ENCODE data around the gene FASTKD1. TPM values are rescaled to one million over a fixed set of nuclear protein-coding genes. Genes with fewer than 3 reads are reported as not detected.

The FASTKD1 gene
- total RNA-seq, 1 donor from 2014 or later = 13.3 TPM

- DNase-seq (ENCODE audit: low read depth) = no peak
- peaks cover 2% of the 10 kb centered on the region for H3K36me3 ChIP-seq (ENCODE audit: control insufficient read depth, insufficient read depth, low read length)
- no peak for TF ChIP-seq CTCF (IDR thresholded peaks at IDR 0.05; ENCODE audit: insufficient read depth, low read length, poor library complexity, severe bottlenecking)
- no peaks in the 10 kb centered on the region for H3K27me3 ChIP-seq (ENCODE audit: control insufficient read depth, insufficient read depth, low read length)
- peak overlapping the region; percentile 60 for H3K4me3 ChIP-seq (ENCODE audit: low read depth, low read length)
Observed at GRCh38 chr2:169480079-169480465, 93.6 kb downstream of the FASTKD1 start.

Other genes with a start within 250 kb of the FASTKD1 start
- gene LRP2, start 211.3 kb downstream of the FASTKD1 start, total RNA-seq = 0.21 and 1.4 TPM in 2 replicates
- gene BBS5, start 94.4 kb downstream of the FASTKD1 start, total RNA-seq = 7.3 and 8.7 TPM in 2 replicates
- 0.29 TPM in 1 of 2 replicates, not detected in the other for gene KLHL41, start 64.2 kb downstream of the FASTKD1 start, total RNA-seq
- gene PPIG, start 10.5 kb upstream of the FASTKD1 start, total RNA-seq = 15.3 and 24.7 TPM in 2 replicates
- gene CFAP210, start 120.5 kb upstream of the FASTKD1 start, total RNA-seq = 0.33 TPM in 1 of 2 replicates, not detected in the other
- gene PHOSPHO2, start 120.6 kb upstream of the FASTKD1 start, total RNA-seq = 3.3 and 5.8 TPM in 2 replicates
- gene KLHL23, start 160.0 kb upstream of the FASTKD1 start, total RNA-seq = 19.2 and 21.2 TPM in 2 replicates
- gene SSB, start 225.0 kb upstream of the FASTKD1 start, total RNA-seq = 75.0 and 100 TPM in 2 replicates